ENCODE measurements around the gene DMAC2L. TPM values are rescaled to one million over a fixed set of nuclear protein-coding genes. Genes with fewer than 3 reads are reported as not detected.

The DMAC2L gene
- total RNA-seq, 1 experiment from 2014 or later = 15.4 TPM

DNA sequence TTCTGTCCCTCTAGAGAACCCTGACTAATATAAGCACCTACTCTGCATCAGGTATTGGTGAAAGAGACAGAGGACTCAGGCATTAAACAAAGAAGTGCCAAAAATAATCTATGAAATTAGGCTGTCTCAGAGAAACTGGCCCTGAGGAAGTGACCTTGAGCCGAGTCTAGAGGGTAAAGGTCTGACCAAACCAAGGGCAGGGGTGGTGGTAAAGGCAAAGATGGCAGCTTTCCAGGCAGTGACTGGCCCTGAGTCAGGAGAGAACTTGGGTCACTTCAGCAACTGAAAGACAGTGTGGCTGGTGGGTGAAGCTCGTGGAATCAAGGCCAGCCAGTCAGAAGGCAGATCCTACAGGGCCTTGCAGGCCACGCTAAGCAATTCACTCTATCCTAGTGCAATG lies 54.0 kb downstream of the DMAC2L start:
- Histone ChIP-seq H3K4me2 (no peak overlapping the region), H2AFZ (no peak overlapping the region), H3K4me3 (no peak overlapping the region), H3K9me2 (ENCODE audit: insufficient read depth) (no peaks in the 10 kb centered on the region; the same call in 1 of the 2 replicates), H4K20me1 (ENCODE audit: insufficient read depth) (no peaks in the 10 kb centered on the region), H3F3A (ENCODE audit: insufficient read depth, low read depth) (peaks cover 8% of the 10 kb centered on the region; the same call in 1 of the 2 replicates), H3K9me3 (ENCODE audit: insufficient read depth, low read depth) (no peaks in the 10 kb centered on the region), H3K27me3 (ENCODE audit: insufficient read depth, low read depth) (no peaks in the 10 kb centered on the region), H3K27ac (no peak overlapping the region), H3K79me2 (ENCODE audit: low read depth) (no peaks in the 10 kb centered on the region), H3K4me1 (replicated peaks; ENCODE audit: insufficient read depth) (peaks cover 22% of the 10 kb centered on the region), H3K36me3 (ENCODE audit: low read depth) (no peaks in the 10 kb centered on the region)
- CTCF ChIA-PET = no interaction called here
- intact Hi-C loops (cut with micrococcal nuclease; ENCODE audit: unreplicated experiment) = no loop called here
- TF ChIP-seq, protein P1, sequence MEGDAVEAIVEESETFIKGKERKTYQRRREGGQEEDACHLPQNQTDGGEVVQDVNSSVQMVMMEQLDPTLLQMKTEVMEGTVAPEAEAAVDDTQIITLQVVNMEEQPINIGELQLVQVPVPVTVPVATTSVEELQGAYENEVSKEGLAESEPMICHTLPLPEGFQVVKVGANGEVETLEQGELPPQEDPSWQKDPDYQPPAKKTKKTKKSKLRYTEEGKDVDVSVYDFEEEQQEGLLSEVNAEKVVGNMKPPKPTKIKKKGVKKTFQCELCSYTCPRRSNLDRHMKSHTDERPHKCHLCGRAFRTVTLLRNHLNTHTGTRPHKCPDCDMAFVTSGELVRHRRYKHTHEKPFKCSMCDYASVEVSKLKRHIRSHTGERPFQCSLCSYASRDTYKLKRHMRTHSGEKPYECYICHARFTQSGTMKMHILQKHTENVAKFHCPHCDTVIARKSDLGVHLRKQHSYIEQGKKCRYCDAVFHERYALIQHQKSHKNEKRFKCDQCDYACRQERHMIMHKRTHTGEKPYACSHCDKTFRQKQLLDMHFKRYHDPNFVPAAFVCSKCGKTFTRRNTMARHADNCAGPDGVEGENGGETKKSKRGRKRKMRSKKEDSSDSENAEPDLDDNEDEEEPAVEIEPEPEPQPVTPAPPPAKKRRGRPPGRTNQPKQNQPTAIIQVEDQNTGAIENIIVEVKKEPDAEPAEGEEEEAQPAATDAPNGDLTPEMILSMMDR (conservative IDR thresholded peaks at IDR 0.05) = no peak
- no peak for TF ChIP-seq EZH2 (IDR thresholded peaks at IDR 0.05; ENCODE audit: low read depth)
- DNase-seq = no peak
- POLR2A ChIA-PET (ENCODE audit: unreplicated experiment) = no interaction called here
- BruUV-seq (replicated peaks) = no TSS peak

DNA sequence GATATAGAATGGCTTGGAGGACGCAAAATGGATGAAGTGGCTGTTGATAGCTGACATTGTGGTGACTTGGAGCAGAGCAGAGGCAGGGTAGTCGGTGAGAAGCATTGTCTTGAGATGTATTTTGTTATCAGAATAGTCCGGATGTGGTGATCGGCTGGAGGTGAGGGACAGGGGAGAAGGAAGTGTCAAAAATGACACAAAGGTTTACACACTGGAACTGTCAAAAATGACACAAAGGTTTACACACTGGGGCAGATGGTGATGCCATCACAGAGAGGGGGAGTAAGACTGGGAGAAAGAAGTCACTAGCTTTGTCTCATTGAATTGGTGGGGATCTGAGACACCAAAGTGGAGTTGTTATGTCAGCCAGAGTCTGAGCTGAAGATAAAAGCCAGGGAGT lies 54.5 kb downstream of the DMAC2L start:
- CTCF ChIA-PET = no interaction called here
- Histone ChIP-seq H3K4me3 (no peak overlapping the region), H3K4me1 (replicated peaks; ENCODE audit: insufficient read depth) (peaks cover 22% of the 10 kb centered on the region), H3K27me3 (ENCODE audit: insufficient read depth, low read depth) (no peaks in the 10 kb centered on the region), H2AFZ (no peak overlapping the region), H3K4me2 (no peak overlapping the region), H4K20me1 (ENCODE audit: insufficient read depth) (no peaks in the 10 kb centered on the region), H3K9me2 (ENCODE audit: insufficient read depth) (no peaks in the 10 kb centered on the region; the same call in 1 of the 2 replicates), H3K9me3 (ENCODE audit: insufficient read depth, low read depth) (no peaks in the 10 kb centered on the region), H3K27ac (no peak overlapping the region), H3F3A (ENCODE audit: insufficient read depth, low read depth) (peaks cover 8% of the 10 kb centered on the region; the same call in 1 of the 2 replicates), H3K79me2 (ENCODE audit: low read depth) (no peaks in the 10 kb centered on the region), H3K36me3 (ENCODE audit: low read depth) (no peaks in the 10 kb centered on the region)
- BruUV-seq (replicated peaks) = no TSS peak
- intact Hi-C loops (cut with micrococcal nuclease; ENCODE audit: unreplicated experiment) = no loop called here
- no peak for DNase-seq
- POLR2A ChIA-PET (ENCODE audit: unreplicated experiment) = no interaction called here
- no peak for TF ChIP-seq EZH2 (IDR thresholded peaks at IDR 0.05; ENCODE audit: low read depth)
- TF ChIP-seq, protein P1 (conservative IDR thresholded peaks at IDR 0.05) = no peak

DNA sequence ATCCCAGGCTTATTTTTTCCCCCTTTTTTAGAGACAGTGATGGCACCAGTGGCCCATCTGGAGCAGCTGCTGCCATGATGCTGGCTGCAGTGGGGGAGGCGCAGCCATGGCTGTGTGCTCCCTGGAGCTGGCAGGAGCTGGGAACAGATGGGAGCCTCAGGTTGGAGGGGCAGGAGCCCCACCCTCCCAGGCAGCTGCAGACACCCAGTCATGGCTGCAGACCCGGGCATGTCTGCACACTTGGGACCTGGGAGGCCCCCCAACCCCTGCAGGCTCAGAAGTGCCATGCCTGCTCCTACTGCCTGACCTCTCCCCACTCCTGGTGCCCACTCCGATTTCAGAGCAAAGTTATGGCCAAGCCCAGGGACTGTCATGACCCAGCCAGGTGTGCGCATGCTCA lies 59.4 kb downstream of the DMAC2L start:
- no peak for DNase-seq
- Histone ChIP-seq H3F3A (ENCODE audit: insufficient read depth, low read depth) (no peaks in the 10 kb centered on the region), H3K9me3 (ENCODE audit: insufficient read depth, low read depth) (no peaks in the 10 kb centered on the region), H3K79me2 (ENCODE audit: low read depth) (no peaks in the 10 kb centered on the region), H3K4me3 (no peak overlapping the region), H3K27me3 (ENCODE audit: insufficient read depth, low read depth) (no peaks in the 10 kb centered on the region), H3K4me1 (replicated peaks; ENCODE audit: insufficient read depth) (no peaks in the 10 kb centered on the region), H2AFZ (no peak overlapping the region), H3K9me2 (ENCODE audit: insufficient read depth) (no peaks in the 10 kb centered on the region), H4K20me1 (ENCODE audit: insufficient read depth) (no peaks in the 10 kb centered on the region), H3K4me2 (no peak overlapping the region), H3K36me3 (ENCODE audit: low read depth) (no peaks in the 10 kb centered on the region), H3K27ac (no peak overlapping the region)
- ChIA-PET POLR2A (ENCODE audit: unreplicated experiment) (no interaction called here), CTCF (no interaction called here)
- no peak for TF ChIP-seq EZH2 (IDR thresholded peaks at IDR 0.05; ENCODE audit: low read depth)
- TF ChIP-seq, protein P1 (conservative IDR thresholded peaks at IDR 0.05) = no peak
- intact Hi-C loops (cut with micrococcal nuclease; ENCODE audit: unreplicated experiment) = no loop called here
- no TSS peak for BruUV-seq (replicated peaks)
